ENCODE data around the gene HOXC4.
A peak's percentile ranks its signal among the peaks of the same experiment; 100 is the strongest.

HOXC4 gene

DNA sequence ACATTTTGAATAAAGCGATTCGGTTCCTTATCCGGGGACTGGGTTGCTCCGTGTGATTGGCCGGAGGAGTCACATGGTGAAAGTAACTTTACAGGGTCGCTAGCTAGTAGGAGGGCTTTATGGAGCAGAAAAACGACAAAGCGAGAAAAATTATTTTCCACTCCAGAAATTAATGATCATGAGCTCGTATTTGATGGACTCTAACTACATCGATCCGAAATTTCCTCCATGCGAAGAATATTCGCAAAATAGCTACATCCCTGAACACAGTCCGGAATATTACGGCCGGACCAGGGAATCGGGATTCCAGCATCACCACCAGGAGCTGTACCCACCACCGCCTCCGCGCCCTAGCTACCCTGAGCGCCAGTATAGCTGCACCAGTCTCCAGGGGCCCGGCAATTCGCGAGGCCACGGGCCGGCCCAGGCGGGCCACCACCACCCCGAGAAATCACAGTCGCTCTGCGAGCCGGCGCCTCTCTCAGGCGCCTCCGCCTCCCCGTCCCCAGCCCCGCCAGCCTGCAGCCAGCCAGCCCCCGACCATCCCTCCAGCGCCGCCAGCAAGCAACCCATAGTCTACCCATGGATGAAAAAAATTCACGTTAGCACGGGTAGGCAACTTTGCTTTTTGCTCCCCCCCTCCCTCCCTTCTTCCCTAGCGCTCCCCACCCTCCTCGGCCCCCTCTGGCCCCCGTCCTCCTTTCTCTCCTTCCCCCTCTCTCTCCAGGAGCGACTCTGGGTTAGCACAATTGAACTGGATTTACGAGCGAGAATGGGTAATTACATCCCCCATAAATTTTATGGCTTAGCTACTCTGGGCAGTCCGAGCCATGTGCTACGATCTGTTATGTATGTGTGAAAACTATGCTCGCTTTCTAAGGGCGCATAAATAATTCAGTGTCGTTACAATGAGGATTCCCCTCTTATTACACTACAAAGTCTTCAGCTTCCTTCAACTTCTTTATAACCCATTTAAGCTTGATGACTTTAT, at the start of gene HOXC4:
Gene HOXC4, plus strand, starts transcription at position 85 of the 991 bp plus-strand sequence. Its CDS starts 88 bp downstream, at position 173.
- no peak for DNase-seq

DNA sequence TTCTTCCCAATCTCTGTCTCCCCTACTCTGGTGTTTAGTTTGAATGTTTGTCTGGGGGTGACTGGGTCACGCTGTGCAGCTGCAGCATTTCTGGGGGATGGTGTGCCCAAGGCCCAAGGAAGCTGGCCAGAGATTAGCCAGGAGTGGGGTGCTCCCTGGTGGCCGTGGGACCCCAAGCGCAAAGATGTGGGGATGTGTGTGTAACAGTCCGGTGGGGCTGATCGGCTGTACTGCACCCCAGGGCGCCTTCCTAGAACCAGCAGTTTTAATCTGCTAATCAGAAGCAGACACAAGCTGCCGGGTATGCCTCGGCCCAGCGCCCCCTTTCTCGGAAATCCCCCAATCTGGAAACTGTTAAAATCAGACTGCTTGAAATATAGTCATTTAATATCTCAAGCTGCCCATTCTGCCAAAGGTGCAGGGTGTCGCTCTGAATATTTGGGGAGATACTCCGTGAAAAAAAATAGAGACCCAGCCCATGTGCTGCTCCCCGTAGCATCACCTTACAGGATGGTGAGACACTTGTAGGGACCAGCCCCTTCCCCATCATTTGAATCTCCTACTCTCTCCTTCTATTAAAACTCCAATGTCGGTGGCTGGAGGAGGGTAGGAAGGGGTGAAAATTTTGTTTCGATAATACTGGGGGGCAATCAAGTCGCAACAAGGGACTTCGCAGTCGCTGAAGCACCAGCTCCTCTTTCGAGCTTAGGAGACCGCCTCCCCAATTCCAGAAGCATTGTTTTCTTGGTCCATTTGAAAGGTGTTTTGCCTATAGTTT, 49.4 kb upstream of the HOXC4 start:
- no peak for DNase-seq

- no peak for DNase-seq
Observed at GRCh38 chr12:54004841-54005530, 48.6 kb upstream of the HOXC4 start.

DNA sequence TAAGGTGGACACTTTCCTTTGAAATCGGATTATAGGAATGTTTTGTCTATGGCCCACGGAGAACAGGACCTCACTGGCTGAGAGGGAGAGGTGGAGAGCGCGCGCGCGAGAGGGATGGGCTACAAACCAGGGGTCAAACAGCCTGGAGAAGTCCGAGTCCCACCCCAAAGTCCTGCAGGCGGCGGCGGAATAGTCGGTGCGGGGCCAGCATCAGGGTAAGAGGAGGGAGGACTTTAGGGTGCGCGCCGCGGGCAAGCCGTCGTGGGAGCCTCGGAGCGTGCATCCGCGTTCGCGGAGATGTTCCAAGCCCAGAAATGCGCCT, 48.1 kb upstream of the HOXC4 start:
- DNase-seq, result no peak

DNA sequence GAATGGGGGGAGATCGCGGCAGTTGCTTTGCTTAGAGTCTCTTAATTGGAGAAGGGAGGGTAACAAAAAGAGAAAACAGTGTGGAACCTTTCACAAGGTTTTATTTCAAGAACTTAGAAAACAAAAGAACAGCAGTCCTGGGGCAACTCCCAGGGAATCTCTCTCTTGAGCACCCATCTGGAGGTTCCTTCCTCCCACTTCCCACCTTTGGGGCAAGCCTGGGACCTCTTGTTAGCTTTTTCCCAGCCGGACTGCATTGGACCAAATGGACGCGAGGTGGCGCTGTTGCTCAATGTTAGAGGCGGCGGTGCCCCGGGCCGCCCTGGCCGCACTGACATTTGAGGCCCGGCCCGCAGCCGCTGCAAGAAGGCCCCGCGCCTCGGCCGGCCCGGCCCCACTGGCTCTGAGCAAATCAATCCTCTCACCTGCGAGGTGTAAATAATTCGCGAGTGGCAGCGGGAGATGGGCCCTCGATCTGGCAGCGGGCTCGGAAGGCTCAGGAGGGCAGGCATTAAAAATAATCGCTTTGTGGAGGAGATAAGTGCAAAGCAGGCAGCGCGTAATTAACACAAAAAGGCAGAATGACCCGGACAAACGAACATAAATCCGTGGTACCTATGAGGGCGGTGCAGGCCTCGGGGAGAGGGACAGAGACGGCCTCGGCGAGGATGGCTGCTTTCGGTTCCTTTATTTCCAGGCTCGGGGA, 47.6 kb upstream of the HOXC4 start:
- DNase-seq, result peak; percentile 84

DNA sequence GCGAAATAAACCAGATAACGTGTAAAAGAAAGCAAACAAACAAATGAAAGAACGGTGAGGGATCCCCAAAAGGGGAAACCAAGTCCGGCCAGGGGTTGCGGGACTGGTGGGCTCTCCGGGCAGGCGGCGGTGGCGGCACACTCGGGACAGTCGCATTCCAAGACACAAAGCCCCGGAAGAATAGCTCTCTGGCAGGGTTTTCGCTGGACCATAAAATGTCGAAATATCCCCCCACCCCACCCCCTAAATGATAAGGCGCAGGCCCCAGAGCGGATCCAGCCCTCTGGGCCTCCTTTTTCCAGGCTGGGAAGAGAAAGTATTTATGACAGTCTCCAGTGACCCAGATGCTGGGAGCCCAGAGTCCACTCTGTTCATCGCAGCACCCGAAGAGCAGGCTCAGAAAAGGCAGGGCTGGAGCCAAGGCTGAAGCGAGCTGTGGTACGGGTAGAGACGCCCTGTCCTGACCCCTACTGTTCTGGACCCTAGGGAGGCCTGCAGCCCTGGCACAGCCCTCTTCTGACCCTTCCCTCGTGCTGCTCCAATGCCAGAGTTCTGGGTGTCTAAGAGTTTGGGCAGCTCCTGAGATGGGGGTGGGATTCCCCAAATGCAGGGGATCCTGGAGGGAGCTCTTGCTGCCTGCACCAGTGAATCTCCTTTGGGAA, 46.9 kb upstream of the HOXC4 start:
- no peak for DNase-seq

GRCh38 chr12:54007538-54008259, 45.9 kb upstream of the HOXC4 start:
- DNase-seq, result no peak

- DNase-seq, result no peak
Observed at GRCh38 chr12:54008260-54008552, 45.4 kb upstream of the HOXC4 start.

DNA sequence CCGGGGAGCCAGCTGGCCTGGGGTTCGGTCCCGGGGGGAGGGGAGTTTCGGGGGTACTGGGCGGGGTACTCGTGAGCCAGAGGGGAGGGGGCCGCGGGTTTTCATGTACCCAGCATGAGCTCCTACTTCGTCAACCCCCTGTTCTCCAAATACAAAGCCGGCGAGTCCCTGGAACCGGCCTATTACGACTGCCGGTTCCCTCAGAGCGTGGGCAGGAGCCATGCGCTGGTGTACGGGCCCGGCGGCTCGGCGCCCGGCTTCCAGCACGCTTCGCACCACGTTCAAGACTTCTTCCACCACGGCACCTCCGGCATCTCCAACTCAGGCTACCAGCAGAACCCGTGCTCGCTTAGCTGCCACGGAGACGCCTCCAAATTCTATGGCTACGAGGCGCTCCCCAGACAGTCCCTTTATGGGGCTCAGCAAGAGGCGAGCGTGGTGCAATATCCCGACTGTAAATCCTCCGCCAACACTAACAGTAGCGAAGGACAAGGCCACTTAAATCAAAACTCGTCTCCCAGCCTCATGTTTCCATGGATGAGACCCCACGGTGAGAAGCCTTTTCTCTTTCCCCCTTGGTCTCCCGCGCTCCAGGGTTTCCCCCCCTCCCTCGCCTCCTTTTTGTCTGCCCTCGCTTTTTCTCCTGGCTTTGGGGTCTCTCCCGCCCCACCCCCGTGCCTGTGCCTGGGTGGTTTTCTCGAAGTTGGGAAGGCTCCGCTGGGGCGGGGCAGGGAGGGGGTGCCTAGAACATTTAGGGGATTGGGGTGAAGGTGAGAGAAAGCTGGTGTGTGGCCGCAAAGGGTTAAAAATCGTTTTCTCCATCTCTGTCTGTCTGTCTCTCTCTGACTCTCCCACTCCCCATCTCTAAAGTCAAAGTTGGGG, 44.2 kb upstream of the HOXC4 start:
- no peak for DNase-seq

GRCh38 chr12:54010053-54010971, 43.3 kb upstream of the HOXC4 start:
- no peak for DNase-seq

DNA sequence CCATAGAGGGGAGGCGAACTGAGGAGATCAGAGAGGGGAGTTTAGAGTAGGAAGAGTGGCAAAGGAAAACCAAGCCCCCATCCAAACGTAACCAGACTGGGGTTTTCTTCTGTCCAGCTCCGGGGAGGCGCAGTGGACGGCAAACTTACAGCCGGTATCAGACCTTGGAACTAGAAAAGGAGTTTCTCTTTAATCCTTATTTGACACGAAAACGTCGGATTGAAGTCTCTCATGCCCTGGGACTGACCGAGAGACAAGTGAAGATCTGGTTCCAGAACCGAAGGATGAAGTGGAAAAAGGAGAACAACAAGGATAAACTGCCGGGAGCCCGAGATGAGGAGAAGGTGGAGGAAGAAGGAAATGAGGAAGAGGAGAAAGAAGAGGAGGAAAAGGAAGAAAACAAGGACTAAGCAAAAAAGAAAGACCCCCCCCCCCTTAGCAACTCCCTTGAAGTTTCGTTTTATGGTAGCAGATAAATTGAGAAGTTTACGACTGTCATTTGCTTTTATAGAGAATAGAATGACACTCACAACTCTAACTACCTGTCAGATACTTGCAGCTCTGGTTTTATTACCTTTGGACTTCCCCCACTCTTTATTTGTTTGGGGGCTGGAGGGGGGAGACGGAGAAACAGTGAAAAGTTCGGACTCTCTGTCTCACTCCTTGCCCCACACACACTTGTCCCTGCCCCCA, 42.5 kb upstream of the HOXC4 start:
- DNase-seq, result no peak

- no peak for DNase-seq
Observed at GRCh38 chr12:54011665-54012532, 41.7 kb upstream of the HOXC4 start.

DNA sequence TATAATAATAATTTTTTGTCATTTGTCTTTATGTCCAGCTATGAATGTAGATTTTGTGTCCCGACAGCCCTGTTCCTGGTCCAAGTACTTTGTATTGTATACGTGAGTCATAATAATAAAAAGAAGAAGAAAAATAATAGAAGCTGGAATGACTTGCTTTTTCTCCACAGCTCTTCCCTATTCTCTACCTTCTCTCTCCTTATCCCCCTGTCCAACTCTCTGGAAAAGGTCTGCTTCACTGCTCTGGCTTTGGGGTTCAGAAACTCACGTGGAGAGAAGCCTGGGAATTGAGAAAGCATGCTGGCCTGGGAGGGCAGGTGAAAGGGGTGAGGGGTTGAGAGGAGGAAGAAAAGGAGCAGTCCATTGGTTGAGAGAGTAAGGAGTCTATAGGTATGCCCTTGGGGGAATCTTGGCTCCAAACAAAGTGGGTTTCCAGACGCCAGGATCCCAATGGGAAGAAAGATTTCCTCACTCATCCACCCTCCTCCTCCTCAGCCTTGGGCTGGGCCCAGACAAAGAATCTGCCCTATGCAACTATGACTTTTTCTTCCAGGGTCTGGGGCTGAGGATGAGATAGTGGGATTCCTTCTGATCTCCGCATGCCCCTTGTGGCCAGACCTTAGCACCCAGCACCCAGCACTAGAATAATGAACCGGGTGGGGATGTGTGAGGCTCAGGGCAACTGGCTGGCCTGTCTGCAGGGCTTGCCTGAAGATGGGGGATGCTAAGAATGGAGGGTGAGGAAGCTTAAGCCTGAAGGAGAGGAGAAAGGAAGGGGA, 40.8 kb upstream of the HOXC4 start:
- no peak for DNase-seq

- no peak for DNase-seq
Observed at GRCh38 chr12:54014377-54015017, 39.1 kb upstream of the HOXC4 start.

DNA sequence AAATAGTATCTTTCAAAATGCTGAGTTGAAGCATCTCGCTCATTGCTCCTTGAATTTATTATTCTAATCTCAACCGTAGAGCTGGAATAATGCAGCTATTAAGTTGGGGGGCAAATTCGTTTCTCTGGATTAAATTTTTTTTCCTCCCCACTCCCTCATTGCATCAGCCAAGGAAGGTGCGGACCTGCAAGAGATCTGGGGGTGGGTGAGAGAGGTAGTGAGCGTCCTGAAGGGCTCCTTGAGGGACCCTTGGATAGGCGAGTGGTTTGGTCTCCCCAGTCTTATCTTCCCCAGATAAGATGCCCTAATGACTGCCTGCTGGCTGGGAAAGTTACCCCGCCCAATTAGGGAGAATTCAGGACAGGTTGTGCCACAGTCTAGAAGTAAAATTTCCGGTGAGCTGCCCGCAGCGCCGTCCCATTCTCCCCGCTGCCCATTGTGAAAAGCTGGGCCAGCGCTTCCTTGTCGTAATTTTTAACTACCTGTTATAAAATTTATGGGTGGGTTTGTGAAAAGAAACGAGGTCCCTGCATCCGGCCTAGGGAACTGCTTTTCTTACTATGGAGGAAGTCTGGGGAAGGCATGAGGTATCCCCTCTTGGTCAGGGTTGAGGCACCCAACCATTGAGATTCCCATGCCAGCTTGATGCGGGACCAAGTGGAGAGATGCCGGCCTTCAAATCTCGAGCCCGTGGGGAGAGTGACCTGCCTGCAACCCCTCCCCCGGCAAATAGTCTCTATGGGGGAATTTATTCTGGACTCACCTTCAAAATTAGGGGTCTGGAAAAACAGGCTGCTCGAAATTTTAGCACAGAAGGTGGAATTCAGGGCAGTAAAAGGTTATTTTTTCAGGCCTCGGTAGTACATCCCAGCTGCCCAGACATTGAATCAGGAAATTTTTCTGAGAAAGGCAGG, 38.4 kb upstream of the HOXC4 start:
- DNase-seq, result no peak

All from activated gamma-delta T cell treated with Interleukin-2 at 50 U/mL for 16 hours (primary cell).